Chondrocyte (in vitro differentiated cells): Measurements from ENCODE around the gene SMG7. TPM values are rescaled to one million over a fixed set of nuclear protein-coding genes. Genes with fewer than 3 reads are reported as not detected.

Experiments
- DNase-seq: peaks from one replicate; pipeline ENCODE4 v3.0.0; 2021; ENCODE audit warnings: mixed read lengths, low spot score
- H3K27ac Mint-ChIP-seq: one replicate; pipeline ENCODE4 v1.8.0; 2021; ENCODE audit warnings: mild to moderate bottlenecking, moderate library complexity, mixed read lengths; ENCODE audit not compliant: unreplicated experiment
- H3K27me3 Mint-ChIP-seq: 2 replicates; pipeline ENCODE4 v1.8.0; 2021; ENCODE audit warnings: low read depth, mixed read lengths
- H3K36me3 Mint-ChIP-seq: 2 replicates; pipeline ENCODE4 v1.8.0; 2021; ENCODE audit warnings: low read depth, mixed read lengths
- H3K4me1 Mint-ChIP-seq: 2 replicates; pipeline ENCODE4 v1.8.0; 2021; ENCODE audit warnings: low read depth, mild to moderate bottlenecking, mixed read lengths
- H3K4me3 Mint-ChIP-seq: one replicate; pipeline ENCODE4 v1.8.0; 2021; ENCODE audit warnings: mild to moderate bottlenecking, moderate library complexity, mixed read lengths; ENCODE audit not compliant: unreplicated experiment
- H3K9me3 Mint-ChIP-seq: 2 replicates; pipeline ENCODE4 v1.8.0; 2021; ENCODE audit warnings: low read depth, mixed read lengths
- total RNA-seq: library from RNA; stranded (reverse); gene quantifications from 3 replicates; pipeline ENCODE4 v1.2.1, GENCODE V29; 2021
- TF ChIP-seq, protein P1 (sequence below): fragments of 200-600 bp; sonication (generic); IDR thresholded peaks from 2 replicates; pipeline ENCODE4 v1.5.0; 2021; ENCODE audit warnings: antibody characterized with exemption, mild to moderate bottlenecking, moderate library complexity

Gene SMG7
- total RNA-seq, 1 donor from 2014 or later = 49.4 TPM

DNA sequence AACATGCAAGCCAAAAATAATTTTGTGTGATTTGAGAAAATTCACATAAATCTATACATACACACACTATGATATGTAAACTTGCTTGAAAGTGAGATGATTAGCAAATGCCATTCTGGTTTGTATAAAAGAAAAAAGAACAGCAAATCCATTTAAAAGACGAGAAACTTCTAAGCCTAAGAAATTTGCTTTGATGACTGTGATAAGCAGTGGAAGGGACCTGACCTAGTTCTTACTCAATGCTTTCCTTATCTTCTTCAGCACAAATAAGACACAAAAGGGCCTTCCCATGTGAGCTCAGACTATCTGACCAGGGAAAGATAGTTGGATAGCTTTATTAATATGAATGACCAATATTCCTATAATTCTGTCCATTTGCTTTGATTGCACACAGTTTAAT is 28.8 kb upstream of the SMG7 start:
- H3K27ac Mint-ChIP-seq = no peak overlapping the region
- no peaks in the 10 kb centered on the region for H3K36me3 Mint-ChIP-seq
- no peaks in the 10 kb centered on the region for H3K9me3 Mint-ChIP-seq
- H3K4me3 Mint-ChIP-seq = no peak overlapping the region
- TF ChIP-seq, protein P1, sequence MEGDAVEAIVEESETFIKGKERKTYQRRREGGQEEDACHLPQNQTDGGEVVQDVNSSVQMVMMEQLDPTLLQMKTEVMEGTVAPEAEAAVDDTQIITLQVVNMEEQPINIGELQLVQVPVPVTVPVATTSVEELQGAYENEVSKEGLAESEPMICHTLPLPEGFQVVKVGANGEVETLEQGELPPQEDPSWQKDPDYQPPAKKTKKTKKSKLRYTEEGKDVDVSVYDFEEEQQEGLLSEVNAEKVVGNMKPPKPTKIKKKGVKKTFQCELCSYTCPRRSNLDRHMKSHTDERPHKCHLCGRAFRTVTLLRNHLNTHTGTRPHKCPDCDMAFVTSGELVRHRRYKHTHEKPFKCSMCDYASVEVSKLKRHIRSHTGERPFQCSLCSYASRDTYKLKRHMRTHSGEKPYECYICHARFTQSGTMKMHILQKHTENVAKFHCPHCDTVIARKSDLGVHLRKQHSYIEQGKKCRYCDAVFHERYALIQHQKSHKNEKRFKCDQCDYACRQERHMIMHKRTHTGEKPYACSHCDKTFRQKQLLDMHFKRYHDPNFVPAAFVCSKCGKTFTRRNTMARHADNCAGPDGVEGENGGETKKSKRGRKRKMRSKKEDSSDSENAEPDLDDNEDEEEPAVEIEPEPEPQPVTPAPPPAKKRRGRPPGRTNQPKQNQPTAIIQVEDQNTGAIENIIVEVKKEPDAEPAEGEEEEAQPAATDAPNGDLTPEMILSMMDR = no peak
- peaks cover 5% of the 10 kb centered on the region for H3K4me1 Mint-ChIP-seq
- no peak for DNase-seq
- peaks cover 4% of the 10 kb centered on the region for H3K27me3 Mint-ChIP-seq

DNA sequence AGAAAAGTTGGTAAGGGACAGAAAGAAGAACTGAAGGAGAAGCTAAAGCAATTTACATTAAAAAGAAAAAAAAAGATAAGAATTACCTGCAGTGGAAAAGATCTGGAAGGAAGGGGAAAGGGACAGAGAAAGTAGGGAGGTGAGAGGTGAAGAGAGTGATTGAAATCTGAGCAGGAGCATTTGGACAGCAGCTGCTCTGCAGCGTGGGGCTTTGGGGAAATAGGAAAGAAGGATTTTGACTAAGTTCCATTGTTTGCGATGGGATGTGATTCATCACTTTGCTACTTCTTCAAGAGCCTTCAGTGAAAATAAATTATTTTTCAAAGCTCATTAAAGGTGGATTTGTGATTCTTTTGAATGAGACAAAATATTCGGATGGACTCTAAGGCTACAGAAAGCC is 28.1 kb upstream of the SMG7 start:
- no peak overlapping the region for H3K4me3 Mint-ChIP-seq

DNA sequence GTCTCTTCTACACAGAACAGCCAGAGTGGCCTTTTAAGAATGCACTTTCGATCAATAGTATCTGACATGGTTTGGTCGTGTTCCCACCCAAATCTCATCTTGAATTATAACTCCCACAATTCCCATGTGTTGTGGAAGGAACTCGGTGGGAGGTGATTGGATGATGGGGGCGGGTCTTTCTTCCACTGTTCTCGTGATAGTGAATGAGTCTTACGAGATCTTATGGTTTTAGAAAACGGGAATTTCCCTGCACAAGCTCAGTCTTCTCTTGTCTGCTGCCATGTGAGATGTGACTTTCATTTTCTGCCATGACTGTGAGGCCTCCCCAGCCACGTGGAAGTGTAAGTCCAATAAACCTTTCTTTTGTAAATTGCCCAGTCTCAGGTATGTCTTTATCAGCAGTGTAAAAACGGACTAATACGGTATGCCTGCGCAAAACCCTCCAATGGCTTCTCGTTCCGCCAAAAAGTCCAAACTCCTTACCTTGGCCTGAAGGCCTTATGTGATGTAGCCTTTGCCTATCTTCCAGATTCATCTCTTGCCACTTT is 23.0 kb upstream of the SMG7 start:
- Mint-ChIP-seq H3K27ac (peak overlapping the region; percentile 23), H3K4me1 (peaks cover 17% of the 10 kb centered on the region), H3K36me3 (no peaks in the 10 kb centered on the region), H3K4me3 (no peak overlapping the region), H3K27me3 (peaks cover 2% of the 10 kb centered on the region), H3K9me3 (no peaks in the 10 kb centered on the region)
- TF ChIP-seq, protein P1 = no peak
- no peak for DNase-seq

More for the DNA sequence above, 28.1 kb upstream of the SMG7 start:
- no peak overlapping the region for H3K27ac Mint-ChIP-seq
- no peaks in the 10 kb centered on the region for H3K36me3 Mint-ChIP-seq
- peaks cover 4% of the 10 kb centered on the region for H3K27me3 Mint-ChIP-seq
- peaks cover 5% of the 10 kb centered on the region for H3K4me1 Mint-ChIP-seq
- no peaks in the 10 kb centered on the region for H3K9me3 Mint-ChIP-seq
- TF ChIP-seq, protein P1 = no peak
- DNase-seq = no peak

DNA sequence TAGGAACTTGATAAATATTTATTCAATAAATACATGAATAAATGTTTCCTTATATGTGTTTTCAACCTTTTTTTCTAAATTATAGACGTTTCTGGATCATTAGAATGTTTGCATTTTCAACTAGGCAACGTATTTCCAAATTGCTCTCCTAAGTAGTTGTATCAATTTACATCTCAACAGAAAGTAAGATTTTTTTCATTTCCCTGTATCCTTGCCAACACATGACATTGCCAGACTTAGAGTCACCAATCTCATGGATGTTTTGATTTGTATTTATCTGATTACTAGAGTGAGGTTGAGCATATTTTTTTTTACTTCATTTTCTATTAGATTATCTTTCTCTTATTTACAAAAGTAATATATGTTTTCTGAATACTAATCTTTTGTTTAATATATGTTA is 22.2 kb upstream of the SMG7 start:
- peaks cover 15% of the 10 kb centered on the region for H3K4me1 Mint-ChIP-seq
- no peaks in the 10 kb centered on the region for H3K36me3 Mint-ChIP-seq
- H3K9me3 Mint-ChIP-seq = no peaks in the 10 kb centered on the region
- no peak overlapping the region for H3K27ac Mint-ChIP-seq
- no peak for DNase-seq
- H3K4me3 Mint-ChIP-seq = no peak overlapping the region
- TF ChIP-seq, protein P1 = no peak
- peaks cover 2% of the 10 kb centered on the region for H3K27me3 Mint-ChIP-seq

DNA sequence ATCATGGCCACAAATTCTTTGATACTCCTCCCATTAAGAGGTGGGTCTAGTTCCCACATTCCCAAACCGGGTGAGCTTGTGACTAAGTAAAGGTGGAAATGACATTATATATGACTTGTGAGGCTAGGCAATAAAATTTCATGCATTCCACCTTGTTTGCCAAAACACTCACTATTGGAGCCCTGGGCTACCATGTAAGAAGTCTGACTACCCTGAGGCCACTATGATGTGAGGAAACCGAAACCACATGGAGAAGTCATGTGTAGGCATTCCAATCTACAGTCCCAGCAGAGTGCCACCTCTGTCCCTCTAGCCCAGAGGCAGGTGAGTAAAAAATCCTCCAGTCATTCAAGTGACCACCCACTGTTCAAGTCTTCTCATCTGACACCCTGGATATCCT is 17.9 kb upstream of the SMG7 start:
- H3K27ac Mint-ChIP-seq = no peak overlapping the region
- peaks cover 2% of the 10 kb centered on the region for H3K27me3 Mint-ChIP-seq
- TF ChIP-seq, protein P1 = no peak
- DNase-seq = no peak
- H3K36me3 Mint-ChIP-seq = no peaks in the 10 kb centered on the region
- peaks cover 15% of the 10 kb centered on the region for H3K4me1 Mint-ChIP-seq
- no peaks in the 10 kb centered on the region for H3K9me3 Mint-ChIP-seq
- H3K4me3 Mint-ChIP-seq = no peak overlapping the region
